ENCODE results near the gene ABCG2.
"Not testable (repeated sequence)": the region's sequence is repeated elsewhere in the genome, so short reads cannot be mapped to it uniquely, and the experiment has no call there.

ABCG2 gene

DNA sequence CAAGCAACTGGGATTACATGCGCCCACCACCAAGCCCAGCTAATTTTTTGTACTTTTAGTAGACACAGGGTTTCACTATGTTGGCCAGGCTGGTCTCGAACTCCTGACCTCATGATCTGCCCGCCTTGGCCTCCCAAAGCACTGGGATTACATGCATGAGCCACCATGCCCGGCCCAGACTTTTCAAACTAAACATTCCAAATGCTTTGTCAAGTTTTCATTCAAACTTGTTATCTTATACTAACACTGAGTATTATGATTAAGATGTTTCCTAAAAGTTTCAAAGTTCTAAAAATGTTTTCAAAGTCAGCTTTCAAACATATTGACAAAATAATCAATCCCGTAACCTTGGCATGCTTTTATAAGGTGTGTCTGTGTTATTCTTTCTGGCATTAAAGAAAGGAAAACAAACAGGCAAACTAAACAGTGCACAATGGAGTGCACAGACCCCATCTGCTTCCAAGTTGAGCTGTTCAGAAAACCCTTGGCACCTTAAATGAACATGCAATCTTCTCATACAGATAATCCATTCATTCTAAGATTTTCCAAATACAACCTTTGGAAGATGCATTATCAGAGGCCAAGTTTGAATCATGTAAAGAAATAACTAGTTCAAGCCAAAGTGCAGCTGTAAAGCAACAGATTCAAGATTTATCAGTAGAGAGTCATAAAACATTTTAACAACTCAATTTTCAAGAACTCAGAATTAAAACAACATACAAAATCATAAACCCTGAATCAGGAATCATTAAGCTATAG is 49.1 kb downstream of the ABCG2 start:
- no peak for DNase-seq

DNA sequence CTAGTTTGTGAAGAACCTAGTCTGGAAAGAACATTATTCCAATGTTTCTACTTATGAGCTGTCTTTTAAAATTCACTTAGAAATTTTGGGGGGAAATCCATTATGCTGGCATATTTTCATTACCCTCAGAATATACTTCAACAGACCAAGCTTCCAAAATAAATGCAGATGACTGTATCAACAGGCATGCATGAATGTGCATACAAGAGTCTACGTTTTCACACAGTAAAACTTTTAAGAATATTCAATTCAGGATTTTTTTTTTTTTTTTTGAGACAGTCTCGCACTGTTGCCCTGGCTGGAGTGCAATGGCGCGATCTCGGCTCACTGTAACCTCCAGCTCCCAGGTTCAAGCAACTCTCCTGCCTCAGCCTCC is 49.7 kb downstream of the ABCG2 start:
- no peak for DNase-seq

DNA sequence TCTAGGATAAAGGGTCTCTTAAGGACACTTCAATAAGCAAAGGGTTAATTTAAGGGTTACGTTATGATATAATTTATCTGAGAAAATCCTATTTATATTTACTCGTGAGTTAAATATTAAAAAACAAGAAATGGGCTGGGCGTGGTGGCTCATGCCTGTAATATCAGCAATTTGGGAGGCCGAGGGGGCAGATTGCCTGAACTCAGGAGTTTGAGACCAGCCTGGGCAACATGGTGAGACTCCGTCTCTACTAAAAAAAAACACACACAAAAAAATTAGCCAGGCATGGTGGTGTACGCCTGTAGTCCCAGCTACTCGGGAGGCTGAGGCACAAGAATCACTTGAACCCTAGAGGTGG is 50.4 kb downstream of the ABCG2 start:
- DNase-seq, result not testable (repeated sequence)

DNA sequence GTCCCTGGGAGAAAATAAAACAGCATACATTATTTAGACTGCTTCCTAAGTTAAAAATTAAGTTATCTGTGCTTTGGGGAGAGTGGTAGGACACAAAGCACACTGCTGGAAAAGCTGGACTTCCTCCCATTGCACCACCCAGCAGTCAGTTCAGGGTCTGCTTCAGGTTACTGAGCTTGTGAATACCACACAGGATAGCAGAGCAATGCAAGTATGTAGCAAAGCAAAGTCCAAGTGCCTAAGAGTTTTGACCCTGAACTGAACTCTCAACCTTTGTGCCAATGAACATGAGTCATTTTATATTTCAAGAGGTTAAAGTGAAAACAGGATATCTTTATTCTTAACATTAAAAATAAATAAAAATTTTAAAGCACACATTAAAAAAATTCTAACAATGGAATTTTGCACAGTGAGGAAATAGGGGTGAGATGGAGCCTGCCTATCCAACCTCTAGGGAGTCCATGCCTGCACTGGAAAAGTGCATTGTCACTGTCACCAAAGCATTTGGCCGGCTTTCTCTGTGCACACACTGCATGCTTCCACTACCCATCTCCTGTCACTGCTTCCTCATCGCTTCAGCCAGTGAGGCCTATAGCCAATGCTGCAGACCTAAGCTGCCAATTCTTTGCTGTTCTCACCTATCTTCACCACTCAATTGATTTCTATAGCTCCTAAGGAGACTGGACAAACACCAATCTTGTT is 50.9 kb downstream of the ABCG2 start:
- peak; percentile 7 for DNase-seq

DNA sequence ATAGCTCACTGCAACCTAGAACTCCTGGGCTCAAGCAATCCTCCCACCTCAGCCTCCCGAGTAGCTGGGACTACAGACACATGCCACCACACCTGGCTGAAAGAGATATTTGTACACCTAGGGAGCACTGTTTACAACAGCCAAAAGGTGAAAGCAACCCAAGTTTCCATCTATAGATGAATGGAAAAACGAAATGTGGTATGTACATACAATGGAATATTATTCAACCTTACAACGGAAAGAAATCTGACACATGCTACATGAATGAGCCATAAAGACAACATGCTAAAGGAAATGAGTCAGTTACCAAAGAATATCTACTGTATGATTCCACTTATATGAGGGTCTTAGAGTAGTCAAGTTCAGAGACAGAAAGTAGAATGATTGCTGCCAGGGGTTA is 52.2 kb downstream of the ABCG2 start:
- no peak for DNase-seq

DNA sequence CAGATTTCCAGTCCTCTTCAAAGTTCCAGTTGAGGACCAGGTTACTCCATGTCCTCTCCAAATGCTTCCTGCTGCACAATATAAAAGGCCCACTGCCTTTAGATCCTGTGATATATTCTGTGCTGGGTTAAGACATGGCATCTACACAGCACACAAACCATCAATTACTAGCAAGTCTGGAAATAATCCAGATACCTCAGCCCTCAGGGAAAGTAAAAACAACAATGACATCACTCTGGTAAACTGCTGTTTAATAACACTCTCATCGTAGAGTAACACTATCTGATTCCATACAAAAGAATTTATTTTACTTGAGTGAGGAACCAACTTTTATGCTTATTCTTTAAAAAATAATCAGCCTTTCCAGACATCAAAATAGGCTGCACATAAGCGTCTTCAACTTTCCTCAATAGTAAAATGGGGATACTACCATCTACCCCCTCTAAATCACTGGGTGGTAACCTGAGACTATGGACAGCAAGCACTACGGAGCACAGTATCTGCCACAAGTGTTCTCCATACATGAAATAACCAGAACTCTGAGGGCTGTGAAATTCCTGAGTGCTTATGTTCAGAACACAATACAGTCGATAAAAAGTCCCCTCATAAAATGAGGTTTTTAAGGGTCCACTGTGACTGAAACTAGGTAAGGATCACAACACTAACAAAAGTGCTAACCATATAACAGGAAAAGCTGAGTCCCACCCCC is 53.4 kb downstream of the ABCG2 start:
- DNase-seq, result no peak

DNA sequence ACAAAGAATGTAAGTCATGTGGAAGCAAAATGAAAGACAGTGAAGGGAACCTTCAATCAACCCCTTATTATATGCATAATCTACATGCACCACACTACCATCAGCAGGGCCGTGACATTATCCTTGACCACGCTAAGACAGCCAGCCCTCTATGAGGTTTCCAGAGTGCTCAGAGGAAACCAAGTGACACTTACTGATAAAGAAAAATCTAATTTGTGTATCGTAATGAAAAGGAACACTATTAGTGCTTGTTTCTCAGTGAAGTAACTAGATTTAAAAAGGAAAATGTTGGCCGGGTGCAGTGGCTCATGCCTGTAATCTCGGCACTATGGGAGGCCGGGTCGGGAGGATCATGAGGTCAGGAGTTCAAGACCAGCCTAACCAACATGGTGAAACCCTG is 56.4 kb downstream of the ABCG2 start:
- no peak for DNase-seq

DNA sequence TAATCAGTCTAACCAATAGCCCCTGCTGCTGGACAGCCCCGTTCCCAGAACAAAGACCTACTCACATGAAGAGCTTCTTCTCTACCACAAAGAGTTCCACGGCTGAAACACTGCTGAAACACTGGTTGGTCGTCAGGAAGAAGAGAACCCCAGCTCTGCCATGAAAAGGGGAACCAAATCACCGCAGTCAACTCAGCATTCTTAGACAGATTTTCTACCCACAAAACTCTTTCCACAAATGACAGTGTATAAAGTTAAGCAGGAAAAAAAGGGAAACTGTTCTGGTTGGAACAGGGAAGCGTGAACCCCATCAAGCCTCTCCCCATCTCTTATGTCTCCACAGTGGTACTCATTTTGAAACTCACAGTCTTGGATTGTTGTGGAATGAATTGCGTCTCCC is 57.3 kb downstream of the ABCG2 start:
- peak; percentile 7 for DNase-seq

DNA sequence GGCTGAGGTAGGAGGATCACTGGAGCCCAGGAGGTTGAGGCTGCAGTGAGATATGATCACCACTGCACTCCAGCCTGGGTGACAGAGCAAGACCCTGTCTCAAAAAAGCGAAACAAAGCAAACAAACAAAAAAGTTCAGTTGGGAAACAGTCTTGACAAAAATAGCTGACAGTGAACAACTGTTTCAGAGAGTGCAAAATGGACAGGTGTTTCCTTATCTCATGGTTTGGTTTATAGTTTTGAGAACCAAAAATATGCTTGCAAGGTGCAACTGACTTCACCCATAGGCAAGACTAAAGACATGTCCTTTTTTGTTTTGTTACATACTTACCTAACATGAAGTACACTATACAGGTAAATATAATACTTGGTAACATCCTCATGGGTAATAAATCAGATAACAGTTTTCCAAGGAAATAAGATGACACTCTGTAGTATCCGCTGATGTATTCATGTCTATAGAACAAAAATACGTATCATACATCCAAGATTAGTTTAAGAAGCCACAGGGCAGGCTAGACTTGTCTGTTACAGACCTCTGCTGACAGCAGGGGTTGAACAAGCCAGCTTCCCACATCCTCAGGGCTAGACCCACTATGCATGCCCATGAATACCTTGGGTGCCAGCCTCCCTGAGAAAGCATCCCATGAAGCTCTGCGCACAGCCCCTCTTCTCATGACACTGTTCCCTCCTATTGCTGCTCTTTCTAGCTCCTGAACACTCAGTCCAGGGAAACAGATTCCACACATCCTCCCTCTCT is 59.3 kb downstream of the ABCG2 start:
- no peak for DNase-seq

DNA sequence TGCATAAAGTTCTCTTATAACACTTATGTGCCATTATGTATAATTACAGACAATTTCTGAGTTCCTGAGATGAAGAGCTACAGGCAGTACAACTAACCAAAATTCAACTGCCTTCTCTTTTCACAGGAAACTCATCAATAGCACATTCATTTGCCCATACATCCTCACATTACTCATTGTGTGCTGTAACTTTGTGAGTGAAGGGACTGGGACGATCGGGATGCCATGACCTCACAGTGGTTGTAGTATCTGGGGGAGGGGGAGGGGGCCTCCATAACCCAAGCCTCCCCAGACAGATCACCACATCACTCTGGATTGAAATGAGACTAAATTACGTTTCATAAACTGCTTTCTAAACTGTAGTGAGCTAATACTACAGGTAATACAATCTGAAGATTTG is 60.7 kb downstream of the ABCG2 start:
- no peak for DNase-seq

DNA sequence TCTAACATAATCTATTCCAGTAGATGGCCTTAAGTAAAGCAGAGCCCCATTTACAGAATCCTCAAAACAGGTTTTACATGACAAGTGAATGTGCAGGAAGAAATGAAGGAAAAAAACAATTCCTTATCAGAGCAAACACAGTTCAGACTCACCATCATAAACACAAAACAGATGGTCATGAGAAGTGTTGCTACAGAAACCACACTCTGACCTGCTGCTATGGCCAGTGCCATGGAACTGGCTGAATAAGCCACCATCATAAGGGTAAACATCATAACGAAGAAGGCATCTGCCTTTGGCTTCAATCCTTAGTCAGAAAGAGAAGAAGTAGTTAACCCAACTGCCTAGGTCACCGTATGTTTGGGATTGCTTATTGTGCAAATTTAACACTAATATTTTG is 61.1 kb downstream of the ABCG2 start:
- DNase-seq, result no peak

DNA sequence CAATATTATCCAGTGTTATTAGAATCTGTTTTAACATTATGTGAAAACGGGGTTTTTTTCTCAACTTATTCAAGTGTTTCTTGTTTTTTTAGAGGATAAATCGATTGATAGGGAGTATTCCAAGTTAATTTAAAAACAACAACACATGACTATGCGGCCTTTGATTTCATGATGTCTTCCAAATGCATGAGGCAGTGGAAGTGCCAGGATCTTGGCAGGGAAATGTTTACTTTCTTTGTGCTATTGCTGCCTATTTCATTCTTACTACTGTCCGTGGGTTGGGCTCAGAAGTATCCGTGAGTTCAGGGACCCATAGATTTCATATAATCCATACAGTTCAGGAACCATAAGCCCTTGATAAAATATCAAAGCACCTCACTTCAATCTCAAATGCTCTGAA is 64.6 kb downstream of the ABCG2 start:
- DNase-seq, result no peak

DNA sequence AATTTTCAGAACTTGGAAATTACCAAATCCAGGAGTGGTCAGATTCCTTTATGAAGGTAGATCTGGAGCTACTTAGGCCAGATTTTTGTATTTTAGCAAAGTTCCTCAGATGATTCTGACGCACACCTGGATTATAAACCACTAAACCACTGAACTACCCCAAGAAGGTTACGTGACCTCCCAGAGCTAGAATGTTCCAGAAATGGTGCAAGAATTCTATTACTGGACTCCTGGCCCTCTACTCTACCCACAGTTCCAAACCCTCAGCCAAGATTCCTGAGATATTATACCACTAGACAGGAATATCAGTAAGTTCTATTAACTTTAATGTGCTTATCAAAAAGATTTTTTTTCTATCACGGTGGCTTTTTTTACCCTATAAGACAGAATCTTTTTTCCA is 67.1 kb downstream of the ABCG2 start:
- no peak for DNase-seq

DNA sequence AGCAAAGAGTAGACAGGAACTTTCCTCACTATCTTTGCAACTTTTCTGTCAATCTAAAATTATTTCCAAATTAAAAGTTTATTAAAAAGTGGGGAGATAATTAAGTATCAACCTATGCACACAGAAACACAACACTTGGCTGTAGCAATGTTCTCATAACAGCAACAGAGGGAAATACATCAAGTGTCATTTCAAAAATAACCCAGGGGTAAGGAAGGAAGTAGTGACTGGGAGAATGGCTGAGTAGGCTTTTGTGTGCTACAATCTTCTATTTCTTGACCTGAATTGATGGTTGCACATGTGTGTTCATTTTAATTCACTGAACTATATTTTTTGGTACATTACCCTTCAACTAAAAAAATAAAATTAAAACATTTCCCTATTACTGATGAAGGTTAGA is 67.5 kb downstream of the ABCG2 start:
- DNase-seq, result no peak

DNA sequence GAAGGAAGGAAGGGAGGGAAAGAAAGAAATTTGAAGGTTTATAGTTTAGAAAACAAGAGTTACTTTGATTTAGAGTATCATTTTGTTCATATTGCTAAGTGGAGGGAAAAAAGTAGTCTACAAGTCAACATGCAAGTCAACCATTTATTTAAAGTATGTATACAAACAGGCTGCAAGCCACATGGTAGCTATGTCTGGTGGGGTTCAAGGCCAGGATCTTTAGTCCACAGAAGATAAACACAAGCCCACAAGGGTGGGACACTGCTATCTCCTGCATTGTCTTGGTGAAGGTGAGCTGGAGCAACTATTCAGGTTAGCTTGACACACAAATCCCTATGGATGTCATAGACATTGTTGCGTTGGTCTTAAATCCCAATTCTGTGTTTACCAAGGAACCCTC is 71.4 kb downstream of the ABCG2 start:
- no peak for DNase-seq

DNA sequence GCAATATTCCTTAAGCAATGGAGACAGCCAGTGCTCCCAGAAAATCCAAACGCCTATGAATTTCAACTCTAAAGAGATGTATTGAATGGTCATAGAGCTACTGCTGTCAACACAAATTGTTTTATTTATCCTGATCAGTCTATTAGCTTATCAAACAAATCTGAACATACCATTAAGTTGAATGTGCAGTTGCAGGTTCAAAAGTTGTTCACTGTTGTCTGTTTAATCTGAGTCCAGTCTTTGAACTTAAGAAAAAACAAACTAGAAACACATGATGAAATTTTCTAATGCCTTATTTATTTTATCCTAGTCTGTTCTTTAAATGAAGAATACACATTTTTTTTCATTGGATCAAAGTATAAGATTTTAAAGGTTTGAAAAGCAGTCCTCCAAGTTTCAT is 77.8 kb downstream of the ABCG2 start:
- DNase-seq, result no peak

DNA sequence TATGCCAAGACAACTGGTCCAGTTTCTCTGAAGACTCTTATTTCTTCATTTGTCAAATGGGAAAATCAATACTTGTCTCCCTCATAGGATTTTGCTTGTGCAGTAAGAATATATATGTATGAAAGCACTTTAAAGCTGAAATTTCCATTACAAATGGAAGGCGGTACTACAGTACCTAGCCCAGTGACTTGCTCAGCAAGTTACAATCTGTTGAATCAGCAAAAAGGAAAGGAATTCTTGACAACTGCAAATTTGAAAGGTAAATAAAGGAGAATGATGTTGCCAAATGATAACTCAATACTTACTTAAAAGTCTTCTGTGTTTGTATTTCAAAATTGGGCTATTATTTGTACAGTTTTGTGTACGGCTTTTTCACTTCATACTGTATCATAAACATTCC is 79.9 kb downstream of the ABCG2 start:
- DNase-seq, result no peak

DNA sequence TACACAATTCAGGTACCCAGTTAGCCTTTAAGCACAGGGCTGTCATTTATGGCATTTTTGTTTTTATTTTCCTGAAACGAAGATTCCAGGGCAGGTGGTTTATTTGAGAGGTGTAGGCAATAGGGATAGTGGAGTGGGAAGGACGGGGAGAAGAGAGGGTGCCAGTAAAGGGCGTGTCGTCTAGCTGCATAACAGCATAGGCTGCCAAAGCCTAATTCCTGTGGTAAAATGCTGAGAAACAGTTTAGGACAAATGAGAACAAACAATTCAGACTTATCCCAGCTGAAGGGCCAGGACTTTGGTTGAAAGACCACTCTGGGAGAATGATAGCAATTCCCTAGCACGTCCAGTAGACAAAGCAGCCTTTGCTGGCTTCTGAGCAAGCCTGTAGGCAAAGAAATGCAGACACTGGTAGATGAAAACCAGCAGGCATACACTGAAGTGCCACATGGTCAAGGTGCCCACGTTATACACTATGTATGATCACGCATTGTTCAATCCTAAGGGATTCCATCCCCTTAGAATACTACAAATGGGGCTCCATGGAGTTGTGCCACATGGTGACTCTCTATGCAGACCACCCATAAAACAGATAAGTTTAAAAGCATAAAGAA is 80.4 kb downstream of the ABCG2 start:
- DNase-seq, result no peak

DNA sequence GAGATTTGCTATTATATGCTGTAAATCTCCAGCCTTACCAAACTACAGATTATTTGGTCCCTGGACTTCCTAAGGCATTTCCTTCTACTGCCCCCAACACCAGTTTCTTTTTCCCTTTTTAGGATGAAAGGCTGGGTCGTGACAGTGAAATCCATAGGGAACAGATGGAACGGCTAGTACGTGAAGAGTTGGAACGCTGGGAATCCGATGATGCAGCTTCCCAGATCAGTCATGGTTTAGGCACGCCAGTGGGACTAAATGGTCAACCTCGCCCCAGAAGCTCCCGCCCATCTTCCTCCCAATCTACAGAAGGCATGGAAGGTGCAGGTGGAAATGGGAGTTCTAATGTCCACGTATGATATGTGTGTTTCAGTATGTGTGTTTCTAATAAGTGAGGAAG is 83.1 kb downstream of the ABCG2 start:
- no peak for DNase-seq

DNA sequence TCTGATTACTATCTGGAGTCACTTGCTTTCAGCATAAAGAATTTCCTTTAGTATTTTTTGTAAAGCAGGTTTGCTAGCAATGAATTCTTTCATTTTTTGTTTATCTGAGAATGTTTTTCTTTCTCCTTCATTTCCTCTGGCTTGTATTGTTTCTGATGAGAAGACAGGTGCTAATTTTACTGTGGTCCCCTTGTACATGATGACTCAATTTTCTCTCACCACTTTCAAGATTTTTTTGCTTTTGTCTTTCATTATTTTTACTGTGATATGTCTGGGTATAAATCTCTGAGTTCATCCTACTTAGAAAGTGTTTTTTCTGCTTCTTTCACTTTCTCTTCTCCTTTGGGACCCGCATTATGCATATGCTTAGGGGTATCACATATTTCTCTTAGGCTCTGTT is 88.4 kb downstream of the ABCG2 start:
- no peak for DNase-seq

DNA sequence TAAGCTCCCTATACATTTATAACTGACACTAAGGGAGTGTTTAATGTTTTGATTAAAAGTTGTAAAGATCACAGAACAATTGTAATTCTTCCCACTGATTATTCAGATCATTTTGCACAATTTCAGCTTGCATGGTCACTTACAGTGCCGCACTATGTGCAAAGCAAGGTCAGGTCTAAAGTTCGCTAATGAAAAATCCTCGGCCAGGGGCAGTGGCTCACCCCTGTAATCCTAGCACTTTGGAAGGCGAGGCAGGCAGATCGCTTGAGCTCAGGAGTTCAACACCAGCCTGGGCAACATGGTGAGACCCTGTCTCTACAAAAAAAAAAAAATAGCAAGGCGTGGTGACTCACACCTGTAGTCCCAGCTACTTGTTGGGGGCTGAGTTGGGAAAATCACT is 94.0 kb downstream of the ABCG2 start:
- DNase-seq, result no peak

DNA sequence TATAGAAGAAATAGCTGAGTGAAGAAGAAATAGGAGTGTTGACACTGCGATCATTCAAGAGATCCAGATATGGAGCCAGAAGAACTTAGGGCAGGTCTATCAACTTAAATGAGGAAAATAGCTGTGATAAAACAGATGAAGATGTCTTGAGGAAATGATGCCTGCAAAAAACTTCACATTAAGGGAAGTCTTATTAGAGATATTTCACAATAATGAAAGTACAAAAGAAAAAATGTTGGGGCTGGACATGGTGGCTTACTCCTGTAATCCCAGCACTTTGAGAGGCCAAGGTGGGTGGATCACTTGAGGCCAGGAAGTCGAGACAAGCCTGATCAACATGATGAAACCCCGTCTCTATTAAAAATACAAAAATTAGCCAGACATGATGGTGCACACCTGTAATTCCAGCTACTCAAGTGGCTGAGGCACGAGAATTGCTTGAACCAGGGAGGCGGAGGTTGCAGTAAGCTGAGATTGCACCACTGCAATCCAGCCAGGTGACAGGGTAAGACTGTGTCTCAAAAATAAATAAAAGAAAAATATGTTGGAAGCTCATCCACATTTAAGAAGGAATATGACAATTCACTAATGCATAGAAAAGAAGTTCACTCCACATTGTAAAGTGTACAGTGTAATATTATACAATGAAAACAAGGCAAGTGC is 94.7 kb downstream of the ABCG2 start:
- DNase-seq, result no peak

DNA sequence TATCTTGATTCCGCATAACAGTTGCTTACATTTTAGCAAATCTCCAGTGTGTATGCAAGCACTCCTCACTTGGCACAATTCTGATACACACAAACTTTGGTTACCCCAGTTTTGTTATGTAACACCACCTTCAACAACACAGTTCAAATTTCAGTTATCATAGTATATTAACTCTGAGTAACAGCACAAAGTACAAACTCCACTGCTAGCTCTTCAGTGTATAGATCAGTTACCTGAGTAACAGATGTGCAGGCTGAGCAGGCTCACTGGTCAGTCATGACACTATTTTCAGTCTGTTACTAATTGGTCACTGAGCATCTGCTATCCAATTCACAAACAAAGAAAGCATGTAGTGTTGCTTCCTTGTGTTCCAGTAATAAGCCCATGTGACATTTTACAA is 95.6 kb downstream of the ABCG2 start:
- DNase-seq, result no peak

Data from KG1 (cell line).